Activated CD4-positive, CD25-positive, alpha-beta regulatory T cell treated with anti-CD3 and anti-CD28 coated beads, Interleukin-2, amount 50 U/mL, for 16 hours (primary cell): Measurements from ENCODE around the gene THEM4.
"Not testable (repeated sequence)": the region's sequence is repeated elsewhere in the genome, so short reads cannot be mapped to it uniquely, and the experiment has no call there.

ENCODE experiments used
- DNase-seq: peaks from one replicate; pipeline ENCODE4 v3.0.0-alpha.2; 2020; ENCODE audit warnings: low read depth, low spot score

Gene THEM4

DNA sequence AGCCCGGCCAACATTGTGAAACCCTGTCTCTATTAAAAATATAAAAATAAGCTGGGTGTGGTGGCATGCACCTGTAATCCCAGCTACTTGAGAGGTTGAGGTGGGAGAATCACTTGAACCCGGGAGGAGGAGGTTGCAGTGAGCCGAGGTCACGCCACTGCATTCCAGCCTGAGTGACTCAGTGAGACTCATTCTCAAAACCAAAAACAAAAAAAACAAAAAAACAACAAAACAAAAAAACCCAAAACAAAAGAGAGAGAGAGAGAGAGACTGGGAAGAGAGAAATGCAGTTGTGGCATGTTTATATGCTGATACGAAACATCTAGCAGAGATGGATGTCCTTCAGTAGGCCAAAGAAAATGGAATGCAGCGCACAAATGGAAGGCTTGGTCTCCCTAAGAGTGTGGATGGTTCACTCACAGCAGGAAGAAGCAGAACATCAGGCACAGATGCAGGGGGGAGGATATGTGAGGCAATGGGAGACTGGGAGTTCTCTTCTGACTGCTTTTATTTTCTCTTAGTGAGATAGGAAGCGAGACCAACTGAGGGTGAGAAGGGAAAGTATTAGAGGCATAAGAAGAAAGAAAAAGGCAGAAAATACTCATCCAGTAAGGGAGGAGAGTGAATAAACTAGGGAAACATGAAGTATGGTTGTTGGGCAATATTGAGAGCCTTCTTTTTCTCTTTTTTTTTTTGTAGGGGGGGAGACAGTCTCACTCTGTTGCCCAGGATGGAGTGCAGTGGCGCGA, 16.0 kb downstream of the THEM4 start:
- DNase-seq = no peak

DNA sequence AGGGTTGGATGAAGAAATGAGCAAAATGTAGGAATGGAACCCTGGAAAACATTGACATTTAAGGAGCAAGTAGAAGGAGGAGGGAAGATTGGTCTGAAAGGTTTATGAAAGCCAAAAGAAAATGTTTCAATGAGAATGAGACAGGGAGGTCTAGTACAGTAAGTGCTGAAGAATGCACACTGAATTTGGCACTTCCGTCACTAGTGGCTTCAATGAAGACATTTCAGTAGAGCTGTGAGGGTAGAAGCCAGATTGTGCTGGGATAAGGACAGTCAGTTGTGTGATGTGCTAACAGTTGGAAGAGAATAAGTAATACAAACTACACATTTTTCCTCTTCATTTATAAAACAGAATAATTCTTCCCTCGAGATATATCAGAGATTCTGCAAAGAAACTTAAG, 17.1 kb downstream of the THEM4 start:
- DNase-seq = no peak

DNA sequence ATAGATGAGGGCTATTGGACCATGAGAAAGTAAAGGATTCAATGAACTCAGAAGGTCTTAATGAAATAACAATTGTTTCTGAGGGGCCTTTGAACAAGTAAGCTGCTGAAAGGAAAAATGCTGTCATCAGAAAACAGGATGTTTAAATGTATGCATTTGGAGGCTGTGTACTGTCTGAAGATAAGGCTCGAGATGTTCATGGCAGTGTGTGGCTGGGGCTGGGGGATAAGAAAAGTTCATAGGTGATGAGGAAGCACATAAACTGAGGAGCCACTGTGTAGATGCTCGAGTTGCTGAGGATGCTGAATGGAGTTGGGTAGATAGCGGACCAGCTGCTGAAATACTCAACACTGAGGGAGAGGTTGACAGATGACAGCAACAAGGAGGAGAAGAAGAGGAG, 17.8 kb downstream of the THEM4 start:
- no peak for DNase-seq

DNA sequence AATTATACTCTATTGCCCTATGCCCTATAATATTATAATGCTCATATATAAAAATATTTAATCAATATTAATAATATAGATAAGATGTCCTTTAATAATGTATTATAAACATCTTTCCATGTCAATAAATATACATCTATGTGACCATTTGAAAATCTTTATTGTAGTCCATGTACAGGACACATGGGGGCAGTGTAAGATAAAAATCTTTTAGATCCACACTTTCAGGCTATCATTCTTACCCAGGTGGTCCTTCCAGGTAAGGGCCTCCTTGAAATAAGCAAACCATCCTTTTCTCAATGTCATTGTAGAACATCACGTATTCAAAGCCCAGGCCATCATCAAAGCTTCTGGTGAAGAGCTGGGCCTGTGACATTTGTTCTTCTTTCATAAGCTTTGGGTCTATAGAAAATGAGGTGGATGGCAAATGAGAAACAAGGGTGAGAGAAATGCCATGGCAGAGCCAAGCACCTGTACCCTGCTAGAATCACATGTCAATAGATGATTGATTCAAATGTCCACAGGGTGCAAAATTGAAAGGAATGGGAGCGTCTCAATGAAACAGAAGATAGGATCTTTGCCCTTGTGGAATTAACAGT, 20.2 kb downstream of the THEM4 start:
- no peak for DNase-seq

DNA sequence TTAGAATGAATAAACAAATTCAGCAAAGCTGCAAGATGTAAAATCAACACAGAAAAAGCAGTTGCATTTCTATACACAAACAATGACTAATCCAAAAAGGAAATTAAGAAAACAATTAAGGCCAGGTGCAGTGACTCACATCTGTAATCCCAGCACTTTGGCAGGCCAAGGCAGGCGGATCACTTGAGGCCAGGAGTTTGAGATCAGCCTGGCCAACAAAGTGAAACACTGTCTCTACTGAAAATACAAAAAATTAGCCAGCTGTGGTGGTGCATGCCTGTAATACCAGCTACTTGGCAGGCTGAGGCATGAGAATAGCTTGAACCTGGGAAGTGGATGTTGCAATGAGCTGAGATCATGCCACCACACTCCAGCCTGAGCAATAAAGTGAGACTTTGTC, 22.3 kb downstream of the THEM4 start:
- DNase-seq = no peak

- DNase-seq = no peak
Observed at GRCh38 chr1:151885479-151885878, 23.8 kb downstream of the THEM4 start.

DNA sequence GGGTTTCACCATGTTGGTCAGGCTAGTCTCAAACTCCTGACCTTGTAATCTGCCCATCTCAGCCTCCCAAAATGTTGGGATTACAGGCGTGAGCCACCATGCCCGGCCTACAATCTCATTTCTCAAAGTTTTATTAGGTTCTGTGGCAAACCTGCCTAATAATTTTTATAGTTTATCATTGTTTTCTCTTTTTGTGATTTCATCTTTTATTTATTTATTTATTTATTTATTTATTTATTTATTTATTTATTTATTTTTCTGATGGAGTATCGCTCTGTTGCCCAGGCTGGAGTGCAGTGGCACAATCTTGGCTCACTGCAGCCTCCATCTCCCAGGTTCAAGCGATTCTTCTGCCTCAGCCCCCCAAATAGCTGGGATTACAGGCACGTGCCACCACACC, 24.4 kb downstream of the THEM4 start:
- DNase-seq = not testable (repeated sequence)

DNA sequence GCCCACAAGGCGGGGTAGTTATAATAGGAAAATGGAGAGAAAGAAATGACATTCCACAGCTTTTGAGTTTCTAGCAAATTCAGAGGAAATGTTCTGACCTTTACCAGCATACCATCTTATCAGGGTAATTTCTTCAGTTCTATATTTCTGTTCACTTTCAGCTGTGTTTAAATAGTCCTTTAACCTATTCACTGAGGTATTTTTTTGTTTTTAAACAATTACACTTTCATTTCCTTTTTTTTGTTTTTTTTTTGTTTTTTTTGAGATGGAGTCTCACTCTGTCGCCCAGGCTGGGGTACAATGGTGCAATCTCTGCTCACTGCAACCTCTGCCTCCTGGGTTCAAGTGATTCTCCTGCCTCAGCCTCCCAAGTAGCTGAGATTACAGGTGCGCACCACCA, 24.9 kb downstream of the THEM4 start:
- not testable (repeated sequence) for DNase-seq

- DNase-seq = not testable (repeated sequence)
Observed at GRCh38 chr1:151883898-151884297, 25.4 kb downstream of the THEM4 start.

GRCh38 chr1:151882918-151883317, 26.4 kb downstream of the THEM4 start:
- not testable (repeated sequence) for DNase-seq

DNA sequence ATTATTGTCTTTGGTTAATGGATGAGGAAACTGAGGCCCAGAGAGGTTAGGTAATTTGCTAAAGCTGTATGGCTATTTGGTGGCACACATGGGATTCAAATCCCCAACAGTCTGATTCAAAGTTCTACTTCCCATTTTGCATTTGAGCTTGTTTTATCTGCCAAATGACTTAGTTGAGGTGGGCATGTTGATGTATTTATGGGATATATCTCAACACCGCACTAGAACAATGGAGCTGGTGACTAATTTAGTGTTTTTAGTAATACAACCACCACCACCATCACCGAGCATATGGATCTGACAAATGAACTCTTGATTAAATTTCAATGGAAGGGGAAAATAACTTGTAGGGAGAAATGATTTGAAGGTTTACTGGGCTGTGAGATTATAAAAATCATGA, 26.8 kb downstream of the THEM4 start:
- no peak for DNase-seq

GRCh38 chr1:151881479-151881878, 27.8 kb downstream of the THEM4 start:
- no peak for DNase-seq

DNA sequence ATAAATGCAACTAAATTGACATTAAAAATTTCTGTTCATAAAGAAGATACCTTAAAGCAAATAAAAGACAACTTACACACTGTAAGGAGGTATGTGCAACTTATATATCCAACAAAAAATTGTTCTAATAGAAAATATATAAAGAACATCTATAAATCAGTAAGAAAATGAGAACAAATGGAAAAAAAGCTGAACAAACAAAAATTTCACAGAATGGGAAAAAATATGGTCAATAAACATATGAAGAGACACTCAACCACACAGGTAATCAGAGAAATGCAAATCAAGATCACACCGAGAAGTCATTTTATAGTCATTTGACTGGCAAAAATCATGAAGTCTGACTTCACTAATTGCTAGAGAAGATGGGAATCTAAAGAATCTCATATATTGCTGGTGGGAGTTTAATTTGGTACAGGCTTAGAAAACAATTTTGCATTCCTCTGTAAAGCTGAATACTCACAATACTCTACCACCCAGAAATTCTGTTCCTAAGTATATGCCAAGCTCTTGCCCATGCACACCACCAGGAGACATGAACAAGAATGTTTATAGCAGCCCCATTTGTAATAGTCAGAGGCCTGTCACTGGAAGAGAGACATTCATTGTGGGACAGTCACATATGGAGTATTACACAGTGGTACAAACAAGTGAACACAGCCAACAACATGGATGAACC, 33.8 kb downstream of the THEM4 start:
- DNase-seq = no peak

DNA sequence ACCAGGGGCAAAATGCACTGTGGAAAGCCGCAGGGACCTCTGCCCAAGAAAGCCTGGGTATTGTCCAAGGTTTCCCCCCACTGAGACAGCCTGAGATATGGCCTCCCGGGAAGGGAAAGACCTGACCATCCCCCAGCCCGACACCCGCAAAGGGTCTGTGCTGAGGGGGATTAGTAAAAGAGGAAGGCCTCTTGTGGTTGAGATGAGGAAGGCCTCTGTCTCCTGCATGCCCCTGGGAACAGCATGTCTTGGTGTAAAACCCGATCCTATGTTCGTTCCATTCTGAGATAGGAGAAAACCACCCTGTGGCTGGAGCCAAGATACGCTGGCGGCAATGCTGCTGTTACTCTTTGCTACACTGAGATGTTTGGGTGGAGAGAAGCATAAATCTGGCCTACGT, 36.5 kb downstream of the THEM4 start:
- DNase-seq = not testable (repeated sequence)

- no peak for DNase-seq
Observed at GRCh38 chr1:151871284-151872030, 37.9 kb downstream of the THEM4 start.

DNA sequence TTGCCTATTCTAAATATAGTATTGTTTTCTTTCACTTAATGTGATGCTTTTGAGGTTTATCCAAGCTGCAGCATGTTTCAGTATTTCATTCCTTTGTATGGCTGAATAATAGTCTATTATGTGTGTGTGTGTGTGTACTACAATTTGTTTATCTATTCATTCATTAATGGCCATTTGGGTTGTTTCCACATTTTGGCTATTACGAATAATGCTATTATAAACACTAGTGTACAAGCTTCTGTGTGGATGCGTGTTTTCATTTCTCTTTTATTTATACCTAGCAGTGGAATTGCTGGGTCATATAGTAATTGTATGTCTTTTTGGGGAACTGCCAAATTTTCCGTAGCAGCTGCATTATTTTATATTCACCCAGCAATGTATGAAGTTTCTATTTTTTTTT, 40.8 kb downstream of the THEM4 start:
- no peak for DNase-seq

DNA sequence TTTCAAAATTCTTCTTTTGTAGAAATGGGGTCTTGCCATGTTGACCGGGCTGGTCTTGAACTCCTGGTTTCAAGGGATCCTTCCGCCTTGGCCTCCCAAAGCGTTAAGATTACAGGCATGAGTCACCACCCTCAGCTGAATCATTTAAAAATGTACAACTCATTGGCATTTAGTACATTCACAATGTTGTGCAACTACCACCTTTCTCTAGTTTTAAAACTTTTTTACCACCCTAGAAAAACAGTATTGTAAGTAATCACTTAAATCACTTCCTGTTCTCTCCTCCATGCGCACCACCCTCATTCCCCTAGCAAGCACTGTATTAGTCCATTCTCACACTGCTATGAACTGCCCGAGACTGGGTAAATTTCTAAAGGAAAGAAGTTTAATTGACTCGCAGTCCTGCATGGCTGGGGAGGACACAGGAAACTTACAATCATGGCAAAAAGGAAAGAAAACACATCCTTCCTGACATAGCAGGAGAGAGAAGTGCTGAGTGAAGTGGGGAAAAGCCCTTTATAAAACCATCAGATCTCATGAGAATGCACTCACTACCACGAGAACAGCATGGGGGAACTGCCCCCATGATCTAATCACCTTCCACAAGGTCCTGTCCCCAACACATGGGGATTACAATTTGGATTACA, 41.4 kb downstream of the THEM4 start:
- no peak for DNase-seq

DNA sequence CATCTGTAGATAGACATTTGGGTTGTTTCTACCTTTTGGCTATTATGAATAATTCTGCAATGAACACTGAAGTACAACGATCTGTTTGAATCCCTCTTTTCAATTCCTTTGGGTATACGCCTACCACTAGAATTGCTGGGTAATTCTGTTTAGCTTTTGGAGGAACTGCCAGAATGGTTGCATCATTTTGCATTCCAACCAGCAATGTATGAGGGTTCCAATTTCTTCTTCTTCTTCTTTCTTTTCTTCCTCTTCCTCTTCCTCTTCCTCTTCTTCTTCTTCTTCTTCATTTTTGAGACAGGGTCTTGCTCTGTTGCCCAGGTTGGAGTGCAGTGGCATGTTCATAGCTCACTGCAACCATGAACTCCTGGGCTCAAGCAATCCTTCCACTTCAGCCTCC, 42.0 kb downstream of the THEM4 start:
- no peak for DNase-seq

- DNase-seq = no peak
Observed at GRCh38 chr1:151864411-151864810, 44.9 kb downstream of the THEM4 start.

DNA sequence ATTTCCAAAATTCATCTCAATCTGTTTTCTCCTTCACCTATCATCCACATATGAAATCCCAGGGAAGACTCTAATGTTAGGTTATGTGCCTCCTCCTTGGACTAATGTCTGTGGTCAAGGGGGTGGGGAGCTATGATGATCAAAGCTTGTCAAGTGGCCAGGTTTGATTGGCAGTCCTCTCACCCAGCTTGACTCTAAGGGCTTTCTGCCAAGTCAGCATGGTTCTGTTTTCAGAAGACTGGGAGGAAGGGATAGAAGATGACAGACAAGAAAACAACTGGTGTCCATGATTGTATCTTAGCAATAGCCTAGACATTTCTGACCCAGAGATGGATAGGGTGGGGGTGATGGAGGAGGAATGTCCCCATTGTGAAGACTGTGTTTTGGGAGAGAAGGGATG, 46.7 kb downstream of the THEM4 start:
- no peak for DNase-seq

DNA sequence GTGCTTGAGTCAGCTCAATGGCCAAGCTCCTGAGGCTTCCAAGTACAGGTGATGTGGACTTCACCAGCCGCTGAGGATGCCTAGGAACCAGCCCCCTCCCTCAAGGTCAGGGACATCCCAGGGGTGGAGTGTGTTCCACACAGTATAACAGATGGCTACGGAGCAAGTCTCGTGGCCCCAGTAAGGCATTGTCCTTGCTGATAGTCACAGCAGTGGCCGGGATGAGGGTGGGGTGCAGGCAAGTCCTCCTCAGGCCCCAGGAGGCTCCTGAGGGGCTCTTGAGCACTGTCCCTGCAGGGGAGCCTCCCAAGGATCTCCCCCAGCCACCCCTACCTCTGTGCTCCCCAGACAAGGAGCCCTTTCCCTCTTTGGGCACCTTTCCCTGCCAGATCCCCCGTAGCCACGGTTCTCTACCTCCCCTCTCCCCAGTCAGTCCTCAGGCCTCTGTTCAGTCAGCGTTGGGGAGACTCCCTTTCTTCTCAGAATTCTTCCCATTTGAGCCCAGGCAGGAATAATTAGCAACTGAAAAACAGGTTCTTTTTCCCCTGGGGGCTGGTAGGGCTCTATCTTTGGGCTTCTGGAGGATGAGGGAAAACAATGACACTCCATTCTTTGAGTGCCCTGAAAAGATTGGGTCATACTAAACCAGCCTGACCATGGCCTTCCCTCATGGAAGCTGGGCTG, 48.7 kb downstream of the THEM4 start:
- no peak for DNase-seq
